ENCODE results near the gene KCNK5.

The KCNK5 gene

GRCh38 chr6:39170389-39170788 lies 58.9 kb downstream of the KCNK5 start:
- DNase-seq, result no peak

- no peak for DNase-seq
Observed at GRCh38 chr6:39169448-39170344, 59.6 kb downstream of the KCNK5 start.

- no peak for DNase-seq
Observed at GRCh38 chr6:39167866-39168625, 61.2 kb downstream of the KCNK5 start.

- DNase-seq, result no peak
Observed at GRCh38 chr6:39167321-39167720, 62.0 kb downstream of the KCNK5 start.

GRCh38 chr6:39166912-39167290 lies 62.4 kb downstream of the KCNK5 start:
- no peak for DNase-seq

- DNase-seq, result peak; percentile 87
Observed at GRCh38 chr6:39166189-39166911, 62.9 kb downstream of the KCNK5 start.

GRCh38 chr6:39157511-39157910 lies 71.8 kb downstream of the KCNK5 start:
- no peak for DNase-seq

GRCh38 chr6:39156801-39157200 lies 72.5 kb downstream of the KCNK5 start:
- DNase-seq, result no peak

GRCh38 chr6:39154705-39155104 lies 74.6 kb downstream of the KCNK5 start:
- DNase-seq, result no peak

- no peak for DNase-seq
Observed at GRCh38 chr6:39153766-39154397, 75.4 kb downstream of the KCNK5 start.

GRCh38 chr6:39152262-39152661 lies 77.0 kb downstream of the KCNK5 start:
- no peak for DNase-seq

- DNase-seq, result no peak
Observed at GRCh38 chr6:39151211-39151610, 78.1 kb downstream of the KCNK5 start.

- DNase-seq, result no peak
Observed at GRCh38 chr6:39144481-39145173, 84.6 kb downstream of the KCNK5 start.

- DNase-seq, result no peak
Observed at GRCh38 chr6:39143238-39143930, 85.9 kb downstream of the KCNK5 start.

- DNase-seq, result no peak
Observed at GRCh38 chr6:39140556-39141167, 88.6 kb downstream of the KCNK5 start.
